HepG2 (cell line): Measurements from ENCODE around the gene NKPD1. TPM values are rescaled to one million over a fixed set of nuclear protein-coding genes. Genes with fewer than 3 reads are reported as not detected.

ENCODE experiments used
- MZF1 ChIP-seq: sonication (generic); formaldehyde crosslinking; IDR thresholded peaks from 2 replicates; pipeline ENCODE4 v1.8.1; 2023; ENCODE audit warnings: mild to moderate bottlenecking, missing genetic modification reagents, borderline replicate concordance
- PITX1 ChIP-seq: sonication (generic); formaldehyde crosslinking; IDR thresholded peaks from 2 replicates; pipeline ENCODE4 v1.5.1; 2020; ENCODE audit warnings: mild to moderate bottlenecking, missing genetic modification reagents
- POLR2A ChIP-seq, 2 experiments: IDR thresholded peaks; 2 replicates each; pipeline ENCODE4 v1.6.1; 2011; ENCODE audit warnings: low read depth in 2 of 2, low read length in 2 of 2, mild to moderate bottlenecking in 1 of 2, moderate library complexity in 1 of 2; ENCODE audit not compliant: insufficient read depth in 1 of 2
- SP2 ChIP-seq: sonication (generic); formaldehyde crosslinking; IDR thresholded peaks from 2 replicates; pipeline ENCODE4 v1.5.1; 2020; ENCODE audit warnings: mild to moderate bottlenecking, missing genetic modification reagents
- STAT5B ChIP-seq: sonication (generic); formaldehyde crosslinking; IDR thresholded peaks from 2 replicates; pipeline ENCODE4 v1.4.0; 2020; ENCODE audit warnings: missing genetic modification reagents
- U2AF2 ChIP-seq: fragments of 200-400 bp; formaldehyde crosslinking; IDR thresholded peaks from 2 replicates; pipeline ENCODE4 v1.6.1; 2017; ENCODE audit warnings: low read depth, mild to moderate bottlenecking, low read length
- USF2 ChIP-seq, 2 experiments: sonication (generic) in 1 of 2; formaldehyde crosslinking in 1 of 2; IDR thresholded peaks; 2 replicates each; pipeline versions ENCODE4 v1.5.1 to v1.6.1; 2011 to 2020; ENCODE audit warnings: borderline replicate concordance in 1 of 2, low read depth in 1 of 2, low read length in 1 of 2, mild to moderate bottlenecking in 1 of 2, missing genetic modification reagents in 1 of 2, moderate library complexity in 1 of 2
- ZBED4 ChIP-seq: sonication (generic); formaldehyde crosslinking; IDR thresholded peaks from 2 replicates; pipeline ENCODE4 v1.4.0; 2020; ENCODE audit warnings: missing genetic modification reagents, borderline replicate concordance
- ZBTB21 ChIP-seq: sonication (generic); formaldehyde crosslinking; IDR thresholded peaks from 2 replicates; pipeline ENCODE4 v1.4.0; 2020; ENCODE audit warnings: missing genetic modification reagents
- ZBTB26 ChIP-seq: IDR thresholded peaks from 2 replicates; pipeline ENCODE4 v1.6.1; 2016; ENCODE audit warnings: missing compliant biosample characterization, missing genetic modification reagents, borderline replicate concordance
- ZFP1 ChIP-seq: IDR thresholded peaks from 2 replicates; pipeline ENCODE4 v1.6.1; 2016
- ZKSCAN1 ChIP-seq: fragments of 150-350 bp; IDR thresholded peaks from 2 replicates; pipeline ENCODE4 v1.6.1; 2014; ENCODE audit warnings: low read length
- ZMAT3 ChIP-seq: sonication (generic); formaldehyde crosslinking; conservative IDR thresholded peaks from 2 replicates; pipeline ENCODE4 v1.7.0; 2021; ENCODE audit warnings: missing genetic modification reagents
- ZNF12 ChIP-seq: sonication (generic); formaldehyde crosslinking; IDR thresholded peaks from 2 replicates; pipeline ENCODE4 v1.5.0; 2020; ENCODE audit warnings: missing genetic modification reagents
- ZNF589 ChIP-seq: sonication (generic); formaldehyde crosslinking; conservative IDR thresholded peaks from 2 replicates; pipeline ENCODE4 v1.8.0; 2022; ENCODE audit warnings: mild to moderate bottlenecking, moderate library complexity, missing genetic modification reagents
- ZNF772 ChIP-seq: sonication (generic); formaldehyde crosslinking; IDR thresholded peaks from 2 replicates; pipeline ENCODE4 v1.5.0; 2020; ENCODE audit warnings: mild to moderate bottlenecking, missing genetic modification reagents
- polyA plus RNA-seq, 8 experiments: library from polyadenylated mRNA; depleted of rRNA in 3 of 8; stranded (reverse) in 7 of 8; unstranded in 1 of 8; fragments of >200 nt; fragmentation: Illumina TruSeq in 4 of 8; extraction: Trizol in 4 of 8; gene quantifications; 2 replicates each; pipeline versions ENCODE4 v1.2.1 to v1.2.3, GENCODE V29; 2011 to 2016; ENCODE audit warnings: low read depth in 4 of 8, missing spikeins in 1 of 8, mixed read lengths in 1 of 8; ENCODE audit not compliant: insufficient read depth in 1 of 8
- total RNA-seq, 5 experiments: library from RNA; depleted of rRNA; stranded (reverse); fragments of >200 nt; fragmentation: Illumina TruSeq; extraction: Trizol; gene quantifications; 2 replicates each; pipeline ENCODE4 v1.2.3, GENCODE V29; 2016; ENCODE audit warnings: low read depth in 1 of 5
- TF ChIP-seq, protein P1 (sequence below): sonication (generic); formaldehyde crosslinking; conservative IDR thresholded peaks from 2 replicates; pipeline ENCODE4 v1.8.1; 2023; ENCODE audit warnings: missing genetic modification reagents

Gene NKPD1
- total and polyA plus RNA-seq, 2 of the 13 experiments (the other 11 are each of a cell fraction or from before 2014, with no cell fraction given), result 0.03 TPM; not detected in 1

- no peak for TF ChIP-seq ZBTB26 (CRISPR knock-in tag)
- TF ChIP-seq MZF1 (CRISPR knock-in tag), result no peak
- TF ChIP-seq, protein P1, sequence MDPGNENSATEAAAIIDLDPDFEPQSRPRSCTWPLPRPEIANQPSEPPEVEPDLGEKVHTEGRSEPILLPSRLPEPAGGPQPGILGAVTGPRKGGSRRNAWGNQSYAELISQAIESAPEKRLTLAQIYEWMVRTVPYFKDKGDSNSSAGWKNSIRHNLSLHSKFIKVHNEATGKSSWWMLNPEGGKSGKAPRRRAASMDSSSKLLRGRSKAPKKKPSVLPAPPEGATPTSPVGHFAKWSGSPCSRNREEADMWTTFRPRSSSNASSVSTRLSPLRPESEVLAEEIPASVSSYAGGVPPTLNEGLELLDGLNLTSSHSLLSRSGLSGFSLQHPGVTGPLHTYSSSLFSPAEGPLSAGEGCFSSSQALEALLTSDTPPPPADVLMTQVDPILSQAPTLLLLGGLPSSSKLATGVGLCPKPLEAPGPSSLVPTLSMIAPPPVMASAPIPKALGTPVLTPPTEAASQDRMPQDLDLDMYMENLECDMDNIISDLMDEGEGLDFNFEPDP (CRISPR knock-in tag), result no peak
- no peak for TF ChIP-seq SP2
- peak; percentile 38 for TF ChIP-seq ZBED4 (CRISPR knock-in tag)
- peak; percentile 38 to 54; a peak in 1 of 4 replicates for TF ChIP-seq POLR2A (IDR thresholded peaks at IDR 0.05; ENCODE audit: insufficient read depth in 1 of 2, low read depth in 2 of 2, low read length in 2 of 2)
- TF ChIP-seq U2AF2, result no peak
- no peak for TF ChIP-seq ZNF589
- no peak; the same call in 1 of the 2 replicates for TF ChIP-seq ZFP1 (CRISPR knock-in tag)
- TF ChIP-seq ZMAT3 (CRISPR knock-in tag), result no peak
- peak; percentile 48 for TF ChIP-seq PITX1 (CRISPR knock-in tag)
- 0 out of 2 replicates have a peak, but pooled peaks have one; percentile 8 for TF ChIP-seq ZKSCAN1
- TF ChIP-seq ZNF12 (CRISPR knock-in tag), result no peak
- peak; percentile 74 for TF ChIP-seq USF2 (IDR thresholded peaks at IDR 0.05; ENCODE audit: low read depth, low read length)
- peak; percentile 50; the same call in 1 of the 2 replicates for TF ChIP-seq USF2 (CRISPR knock-in tag; IDR thresholded peaks at IDR 0.05; ENCODE audit: borderline replicate concordance)
- no peak for TF ChIP-seq STAT5B (CRISPR knock-in tag)
- TF ChIP-seq ZBTB21 (CRISPR knock-in tag), result peak; percentile 71; the same call in 1 of the 2 replicates
- peak; percentile 80; the same call in 1 of the 2 replicates for TF ChIP-seq ZNF772 (CRISPR knock-in tag)
These were observed 6.5 kb downstream of the NKPD1 start (continued) for GRCh38 chr19:45154064-45154827.
